NCI-H1436 (cell line): ENCODE results near the gene ZBTB7C.

Source experiments
- DNase-seq: peaks from one replicate; lab custom pipeline; 2025; lab: John Stamatoyannopoulos, UW

ZBTB7C gene

DNA sequence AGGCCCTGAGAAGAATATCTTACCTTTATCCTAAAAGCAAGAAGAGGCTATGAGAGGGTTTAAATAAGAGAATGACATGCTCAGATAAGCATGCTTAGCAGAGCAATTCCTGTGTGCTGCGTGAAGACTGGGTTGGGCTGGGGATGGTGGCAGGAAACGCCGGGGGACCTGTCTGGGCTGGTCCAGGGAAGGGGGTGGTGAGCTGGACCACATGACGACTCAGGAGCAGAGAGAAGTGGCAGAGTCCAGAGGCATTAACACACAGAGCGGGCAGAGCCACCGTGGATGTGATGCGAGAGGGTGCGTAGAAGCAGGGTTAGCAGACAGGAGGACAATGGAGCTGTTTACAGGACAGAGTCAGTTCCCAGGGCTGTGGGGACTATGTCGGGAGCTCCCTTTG, 84.5 kb downstream of the ZBTB7C start:
- DNase-seq, result no peak

DNA sequence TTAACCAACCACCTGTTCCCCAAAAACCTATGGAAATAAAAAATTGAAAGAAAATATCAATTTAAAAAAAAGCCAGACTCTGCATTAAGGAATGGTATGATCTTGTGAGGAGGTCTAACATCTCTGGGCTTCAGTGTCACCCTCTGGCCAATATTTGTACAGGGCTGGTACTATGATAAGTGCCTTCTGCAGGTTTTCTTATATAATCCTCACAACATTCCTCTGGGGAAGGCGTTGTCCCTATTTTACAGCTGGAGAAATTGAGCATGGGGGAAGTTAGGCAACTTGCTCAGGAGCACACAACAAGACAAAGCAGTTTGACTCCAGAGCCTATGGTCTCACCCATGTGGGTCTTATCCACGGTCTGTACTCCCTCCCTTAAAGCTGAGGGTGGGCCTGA, 86.0 kb downstream of the ZBTB7C start:
- DNase-seq, result no peak

DNA sequence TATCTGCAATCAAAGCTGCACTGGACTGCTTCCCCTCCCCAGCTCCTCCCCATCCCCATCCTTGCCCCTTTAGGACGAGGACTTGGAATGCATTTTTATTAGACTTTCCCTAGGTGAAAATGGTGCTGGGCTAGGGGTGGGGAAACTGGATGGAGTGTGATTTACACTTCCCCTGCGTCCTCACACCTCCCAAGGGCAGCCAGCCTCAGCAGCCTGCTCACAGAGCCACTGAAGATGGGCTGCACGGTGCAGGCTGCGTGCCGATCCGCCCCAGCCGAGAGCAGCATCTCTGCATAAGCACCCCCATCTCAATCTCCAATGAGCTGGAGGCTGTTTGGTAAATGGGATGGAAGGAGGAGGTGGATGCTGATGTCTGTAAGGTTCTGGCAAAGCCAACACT, 87.6 kb downstream of the ZBTB7C start:
- DNase-seq, result no peak

DNA sequence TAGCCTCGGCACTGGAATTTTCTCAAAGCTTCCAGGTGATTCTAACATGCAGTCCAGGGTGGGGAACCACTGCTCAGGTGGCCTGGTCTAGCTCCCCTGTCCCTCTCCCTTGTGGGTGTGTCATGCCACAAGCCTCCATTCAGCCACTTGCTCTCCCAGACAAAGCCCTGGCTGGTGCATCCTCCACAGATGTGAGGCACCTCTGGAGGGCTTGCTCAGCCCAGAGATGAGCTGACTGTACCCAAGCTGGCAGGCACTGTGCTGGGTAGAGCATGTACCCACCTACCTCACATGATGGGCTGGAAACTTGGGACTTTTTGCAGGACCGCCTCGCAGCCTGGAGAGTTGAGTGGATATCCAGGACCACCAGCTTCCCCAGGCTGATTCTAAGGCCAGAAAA, 88.1 kb downstream of the ZBTB7C start:
- DNase-seq, result no peak

DNA sequence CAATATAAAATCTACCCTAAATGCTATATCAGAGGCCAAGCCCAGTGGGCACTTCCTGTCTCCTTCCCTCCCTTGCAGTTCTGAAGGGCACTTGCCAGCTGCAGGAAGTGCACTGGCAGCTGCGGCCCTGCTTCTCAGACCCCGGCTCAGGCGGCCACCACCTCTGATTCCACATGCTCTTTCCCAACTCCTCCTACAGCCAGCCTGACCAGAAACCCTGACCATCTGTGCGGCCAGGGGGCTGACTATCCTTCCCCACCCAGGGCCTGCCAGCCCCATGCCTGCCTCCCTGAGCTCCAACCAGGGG, 88.6 kb downstream of the ZBTB7C start:
- DNase-seq, result no peak

DNA sequence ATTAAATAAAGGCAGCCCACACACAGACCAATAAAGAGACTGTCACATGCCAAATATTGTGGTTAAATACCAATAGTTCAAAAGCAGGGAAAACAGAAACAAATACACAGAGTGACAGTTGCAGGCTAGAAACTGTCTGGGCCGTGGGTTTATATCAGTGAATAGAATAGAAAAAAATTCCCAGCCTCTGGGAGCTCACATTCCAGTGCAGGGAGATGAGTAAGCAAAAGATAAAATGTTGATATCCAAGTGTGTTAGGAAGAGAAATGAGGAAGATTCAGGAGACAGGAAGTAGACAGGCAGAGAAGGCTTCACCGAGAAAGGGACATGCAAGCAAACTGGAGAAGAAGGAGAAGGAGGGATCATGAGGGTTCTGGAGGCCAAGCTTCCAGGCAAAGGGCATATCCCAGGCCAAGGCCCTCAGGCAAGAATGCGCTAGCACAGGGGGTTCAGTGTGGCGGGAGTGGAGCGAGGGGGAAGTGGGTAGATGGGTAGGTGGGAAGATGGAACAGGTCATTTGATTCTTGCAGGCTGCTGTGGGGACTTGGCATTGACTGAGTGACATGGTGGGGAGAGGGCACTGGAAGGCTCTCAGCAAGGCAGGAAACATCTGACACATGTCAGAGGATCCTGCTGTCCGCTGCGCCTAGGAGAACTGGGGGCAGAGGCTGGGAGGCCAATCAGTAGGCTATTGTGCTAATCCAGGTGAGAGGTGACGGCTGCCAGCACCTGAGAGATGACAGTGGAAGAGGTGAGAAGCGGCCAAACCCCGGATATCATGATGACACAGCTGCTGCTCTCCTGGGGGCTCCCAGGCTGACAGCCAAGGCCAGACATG, 89.2 kb downstream of the ZBTB7C start:
- no peak for DNase-seq

DNA sequence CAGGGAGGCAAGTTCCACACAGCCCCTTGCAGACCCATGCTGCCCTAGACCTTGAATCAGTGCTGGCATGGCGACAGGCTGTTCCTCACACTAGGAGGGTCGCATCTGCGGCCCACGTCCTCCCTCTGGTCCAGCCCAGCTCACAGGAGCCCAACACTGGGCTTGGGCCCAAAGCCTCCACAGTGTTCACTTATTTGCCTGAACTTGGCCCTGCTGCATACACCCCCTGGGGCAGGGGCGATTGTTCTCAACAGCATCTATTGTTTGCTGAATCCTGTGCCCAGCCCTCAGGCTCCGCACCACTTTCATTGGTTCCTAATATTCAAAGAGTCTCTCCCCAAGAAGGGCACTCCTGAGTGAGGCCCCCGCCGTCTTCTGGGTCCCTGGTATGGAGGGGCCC, 90.7 kb downstream of the ZBTB7C start:
- no peak for DNase-seq

DNA sequence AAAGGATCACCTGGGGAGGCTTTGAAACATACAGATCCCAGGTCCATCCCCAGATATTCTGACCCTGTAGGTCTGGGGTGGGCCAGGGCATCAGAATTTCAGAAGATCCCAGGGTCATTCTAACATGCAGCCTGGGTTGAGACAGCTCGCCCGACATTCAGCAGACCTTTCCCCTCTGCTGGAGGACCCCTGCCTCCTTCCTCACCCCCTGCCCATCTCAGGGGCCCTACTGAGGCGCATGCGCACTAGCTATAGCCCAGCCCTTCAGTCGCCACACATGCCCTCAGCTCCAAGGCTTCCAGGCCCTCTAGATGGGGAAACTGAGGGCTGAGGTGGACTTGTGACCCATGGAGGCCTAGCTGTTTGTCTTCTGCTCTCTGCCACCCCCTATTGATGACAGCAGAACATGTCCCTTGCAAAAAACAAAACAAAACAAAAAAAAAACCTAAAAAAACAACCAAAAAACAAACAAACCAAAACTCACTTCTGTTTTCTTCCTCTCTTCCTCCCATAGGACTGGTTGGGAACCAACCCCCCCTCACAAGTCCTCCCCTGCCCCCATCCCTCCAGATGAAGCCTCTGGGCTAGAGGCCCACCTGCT, 91.3 kb downstream of the ZBTB7C start:
- DNase-seq, result no peak

DNA sequence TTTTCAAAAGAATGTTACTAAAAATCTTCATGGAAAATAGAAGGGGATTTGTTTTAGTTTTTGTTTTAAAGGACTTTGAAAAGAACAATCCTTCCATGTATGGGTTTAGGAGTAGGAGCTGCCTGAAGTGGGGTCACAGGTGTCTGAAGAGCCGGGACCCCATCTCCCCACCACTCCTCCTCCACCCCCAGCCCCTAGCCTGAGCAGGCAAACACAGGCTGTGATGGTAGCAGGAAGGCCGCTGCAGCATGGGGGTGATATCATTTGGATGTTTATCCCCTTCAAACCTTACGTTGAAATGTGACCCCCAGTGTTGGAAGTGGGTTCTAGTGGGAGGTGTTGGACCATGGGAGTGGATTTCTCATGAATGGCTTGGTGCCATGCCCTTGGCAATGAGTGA, 93.0 kb downstream of the ZBTB7C start:
- DNase-seq, result no peak

DNA sequence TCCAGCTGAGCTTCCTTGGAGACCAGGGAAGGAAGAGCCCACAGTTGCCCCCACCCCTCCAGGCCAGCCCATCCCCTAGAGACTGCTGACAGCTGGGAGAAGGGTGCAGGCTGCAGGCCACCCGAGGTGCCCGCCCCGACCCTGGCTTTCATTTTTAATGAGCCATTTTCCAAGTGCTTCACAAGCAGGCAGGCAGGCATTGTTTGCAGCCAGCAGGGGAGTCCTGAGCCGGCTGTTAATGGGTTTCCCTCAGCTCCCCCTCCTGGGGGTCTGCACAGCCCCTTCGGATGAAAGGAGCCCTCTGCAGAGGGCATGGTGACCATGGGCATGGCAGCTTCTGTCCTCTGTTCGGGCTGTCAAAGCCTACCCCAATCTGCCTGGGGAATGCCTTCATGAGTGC, 94.5 kb downstream of the ZBTB7C start:
- DNase-seq, result peak; percentile 36

DNA sequence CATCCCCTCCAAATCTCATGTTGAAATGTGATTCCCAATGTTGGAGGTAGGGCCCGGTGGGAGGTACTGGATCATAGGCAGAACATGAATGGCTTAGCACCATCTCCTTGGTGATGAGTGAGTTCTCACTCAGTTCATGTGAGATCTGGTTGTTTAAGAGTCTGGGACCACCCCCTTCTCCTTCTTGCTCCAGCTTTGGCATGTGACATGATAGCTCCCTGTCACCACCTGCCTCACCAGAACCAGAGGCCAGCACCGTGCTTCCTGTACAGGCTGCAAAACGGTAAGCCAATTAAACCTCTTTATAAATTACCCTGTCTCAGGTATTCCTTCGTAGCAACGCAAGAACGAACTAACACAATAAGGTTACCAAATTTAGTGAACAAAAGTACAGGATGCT, 95.4 kb downstream of the ZBTB7C start:
- no peak for DNase-seq

DNA sequence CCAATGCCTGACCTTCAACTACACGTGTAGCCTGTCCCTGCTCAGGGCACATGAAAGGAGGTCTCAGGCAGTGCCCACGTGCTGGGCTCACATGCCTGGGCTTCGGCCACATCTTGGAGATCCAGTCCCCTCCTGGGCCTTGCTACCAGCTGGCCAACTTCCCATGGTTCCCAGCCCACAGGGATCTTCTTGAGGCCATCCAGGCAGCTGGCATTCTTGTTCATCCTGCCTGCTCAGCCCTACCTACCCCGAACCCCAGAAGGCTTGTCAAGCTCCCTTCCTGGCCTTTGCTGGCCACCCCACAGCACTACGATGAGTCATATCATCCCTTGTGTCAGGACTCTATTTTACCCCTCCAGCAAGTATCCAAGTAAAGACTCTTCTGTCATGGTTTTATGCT, 97.1 kb downstream of the ZBTB7C start:
- DNase-seq, result no peak

DNA sequence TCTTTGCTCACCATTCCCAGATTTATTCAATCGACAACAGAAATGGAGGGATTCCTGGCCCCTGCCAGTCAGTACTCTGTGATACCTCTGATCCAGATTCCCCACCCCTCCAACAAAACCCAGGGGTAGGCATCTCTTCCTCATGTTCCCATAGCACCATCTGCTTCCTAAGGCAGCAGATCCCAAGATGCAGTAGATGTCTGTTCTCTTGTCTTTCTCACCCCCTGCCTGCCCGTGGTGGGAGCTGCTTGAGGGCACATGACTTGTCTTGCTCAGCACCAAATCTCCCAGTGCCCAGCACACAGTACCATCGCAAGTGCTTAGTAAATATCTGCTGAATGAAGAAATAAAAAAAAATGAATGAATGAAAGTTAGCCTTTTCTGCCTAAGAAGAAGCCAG, 98.2 kb downstream of the ZBTB7C start:
- no peak for DNase-seq

DNA sequence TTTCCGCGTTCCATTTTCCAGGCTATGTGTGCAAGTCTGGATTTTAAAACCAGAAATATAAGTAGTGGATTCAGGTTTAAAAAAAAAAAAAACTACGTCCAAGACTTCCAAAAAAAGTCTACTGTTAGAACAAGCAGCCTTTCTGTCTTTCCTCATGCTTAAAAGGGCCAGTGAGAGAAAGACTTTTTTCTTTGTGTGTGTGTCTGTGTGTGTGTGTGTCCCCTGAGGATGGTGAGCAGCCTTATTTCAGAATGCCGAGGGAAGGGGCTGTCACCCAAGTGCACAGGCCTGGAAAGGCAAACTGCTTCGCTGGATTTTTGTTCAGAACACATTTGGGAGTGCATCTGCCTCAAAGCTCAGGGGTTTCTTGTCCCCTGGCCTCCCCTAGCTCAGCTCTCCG, 98.8 kb downstream of the ZBTB7C start:
- DNase-seq, result no peak

DNA sequence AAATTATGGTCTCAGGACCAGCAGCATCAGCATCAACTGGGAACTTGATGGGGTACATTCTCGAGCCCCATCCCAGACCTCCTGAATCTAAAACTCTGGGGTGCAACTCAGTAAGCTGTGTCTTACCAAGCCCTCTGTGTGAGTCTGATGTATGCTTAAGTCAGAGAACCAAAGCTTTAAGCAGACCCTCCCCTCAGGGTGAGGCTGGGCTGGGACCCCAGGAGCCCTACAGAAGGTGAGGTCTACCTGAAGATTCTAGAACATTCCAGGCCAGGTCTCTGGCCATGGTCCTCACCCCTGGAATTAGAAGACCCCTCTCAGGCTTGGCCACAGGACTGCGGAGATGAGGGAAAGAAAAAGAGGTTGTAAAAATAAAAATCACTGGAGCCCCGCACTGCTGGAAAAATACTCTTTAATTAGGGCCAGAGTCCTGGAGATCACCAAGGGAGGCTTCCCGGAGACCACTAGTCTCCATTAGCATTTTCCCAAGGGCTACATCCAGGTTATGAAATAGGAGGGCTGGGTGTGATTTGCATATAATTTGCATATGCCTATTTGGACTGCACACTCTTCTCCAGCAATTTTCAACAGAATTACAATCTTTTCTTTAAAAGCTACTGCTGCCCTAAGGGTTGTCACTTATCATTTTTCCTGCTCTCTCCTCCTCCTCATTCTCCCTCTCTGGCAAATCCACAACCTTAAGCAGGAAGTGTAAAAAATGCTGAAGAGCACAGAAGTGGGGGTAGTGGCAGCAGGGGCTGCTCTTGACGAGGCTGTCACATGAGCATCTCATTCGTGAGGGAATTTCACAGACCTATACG, 100.2 kb downstream of the ZBTB7C start:
- DNase-seq, result no peak

DNA sequence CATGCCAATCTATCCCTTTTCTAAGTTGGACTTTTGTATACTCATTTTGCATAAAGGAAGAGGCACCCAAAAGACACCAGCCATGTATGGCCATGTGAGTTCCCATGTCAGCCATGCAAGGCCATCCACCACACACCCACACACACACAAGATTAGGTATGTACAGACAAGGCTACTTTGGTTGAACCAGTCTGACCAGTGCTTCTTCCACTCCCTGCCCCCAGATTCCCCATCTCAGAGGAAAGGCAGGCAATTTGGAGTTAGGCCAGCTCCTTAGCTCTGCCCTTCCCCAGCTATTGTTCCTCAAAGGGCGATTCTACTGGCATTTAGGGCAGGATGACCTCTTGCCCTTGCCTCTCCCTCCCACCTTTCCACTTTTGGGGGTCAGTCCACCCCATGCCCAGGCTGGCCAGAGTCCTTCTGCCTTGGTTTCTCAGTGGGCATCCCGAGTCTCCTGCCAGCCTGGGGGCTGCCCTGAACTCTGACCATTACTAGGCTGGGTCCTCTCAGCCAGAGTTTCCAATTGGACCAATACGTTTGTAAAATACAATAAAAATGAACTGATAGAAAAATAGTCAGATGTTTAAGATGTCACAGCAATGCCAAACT, 101.1 kb downstream of the ZBTB7C start:
- DNase-seq, result no peak

DNA sequence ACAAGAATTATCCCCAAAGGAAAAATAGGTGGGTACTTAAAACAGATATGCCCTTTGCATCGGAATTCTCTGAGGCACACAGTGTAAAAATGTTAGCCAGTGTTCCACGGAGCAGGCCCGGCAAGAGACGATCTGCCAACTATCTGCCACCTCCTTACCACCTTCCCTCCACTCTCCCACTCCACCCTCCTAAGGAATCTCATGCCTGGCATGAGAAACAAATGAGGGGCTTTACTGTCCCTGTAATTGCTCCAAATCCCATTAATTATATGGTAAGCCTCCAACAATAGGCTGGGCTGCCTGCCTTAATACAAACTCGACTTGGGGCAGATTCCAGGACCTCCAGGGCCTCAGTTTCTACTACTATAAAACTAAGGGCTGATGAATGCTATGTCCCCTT, 102.3 kb downstream of the ZBTB7C start:
- no peak for DNase-seq

DNA sequence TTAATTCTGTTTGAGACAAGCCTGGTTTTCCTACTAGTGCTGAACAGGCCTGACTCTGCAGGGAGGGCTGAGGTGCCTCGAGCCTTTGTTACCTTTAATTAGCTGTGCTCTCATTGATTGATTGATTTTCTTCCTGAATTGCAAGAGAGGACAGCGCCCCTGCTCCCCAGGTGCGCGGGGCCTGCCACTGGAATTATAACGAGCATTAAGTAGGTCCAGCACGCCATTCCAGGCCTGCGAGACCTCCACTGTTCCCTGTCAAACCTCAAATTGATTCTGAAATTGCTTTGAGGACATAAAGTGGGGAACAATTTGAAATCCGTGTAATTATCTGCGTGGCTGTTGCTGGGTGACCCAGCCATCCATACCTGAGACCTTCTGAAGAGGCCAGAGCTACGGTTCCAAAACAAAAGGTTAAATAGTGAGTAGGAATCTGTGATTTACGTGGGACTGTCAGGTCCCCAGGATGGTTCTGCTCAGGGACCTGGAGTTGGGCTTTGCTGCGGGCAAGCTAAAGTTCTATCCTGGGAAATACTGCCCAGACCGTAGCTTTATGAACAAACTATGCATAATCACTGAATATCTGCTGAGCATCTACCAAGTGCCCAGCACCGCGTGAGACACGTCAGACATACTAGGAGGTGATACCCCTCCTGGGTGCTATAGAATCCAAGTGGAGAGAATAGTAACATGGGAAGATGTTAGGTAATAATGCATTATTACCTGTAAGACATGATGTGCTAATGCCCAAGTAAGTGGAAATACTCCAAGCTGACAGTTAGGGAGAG, 104.1 kb downstream of the ZBTB7C start:
- no peak for DNase-seq

DNA sequence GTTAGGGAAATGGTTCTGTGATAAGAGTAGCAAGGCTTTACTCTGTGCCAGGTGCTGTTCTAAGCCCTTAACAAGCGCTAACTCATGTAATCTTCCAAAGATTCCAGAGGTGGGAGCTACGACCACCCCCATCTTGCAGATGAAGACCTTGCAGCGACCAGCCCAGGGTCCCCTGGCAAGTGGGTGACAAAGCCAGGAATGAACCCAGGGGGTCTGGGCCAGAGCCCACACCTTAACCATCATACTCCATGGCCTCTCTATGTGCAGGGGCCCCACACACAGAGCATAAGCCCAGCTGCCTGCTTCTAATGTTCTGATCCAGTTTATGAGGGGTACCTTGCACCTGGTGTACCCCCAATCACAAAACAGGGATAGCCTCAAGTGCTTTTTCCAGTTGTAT, 105.3 kb downstream of the ZBTB7C start:
- no peak for DNase-seq

DNA sequence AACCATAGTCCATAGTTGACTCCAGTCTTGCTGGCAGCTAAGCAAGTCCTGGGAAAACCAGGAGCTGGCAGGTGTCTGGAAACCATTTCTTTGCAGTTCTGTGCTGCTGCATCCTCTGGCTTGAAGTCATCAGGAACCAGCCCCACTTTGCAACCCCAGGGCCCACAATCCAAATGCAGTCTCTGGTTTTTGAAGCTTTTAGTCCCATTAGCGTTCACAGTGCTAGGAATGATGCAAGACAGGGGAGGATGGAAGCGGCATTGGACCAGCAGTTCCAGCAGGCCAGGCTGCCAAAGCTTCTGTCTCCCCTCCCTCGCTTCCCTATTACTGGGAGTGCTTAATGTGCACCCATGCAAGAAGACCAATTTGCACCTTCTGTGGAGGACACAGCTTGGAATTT, 106.4 kb downstream of the ZBTB7C start:
- DNase-seq, result no peak

DNA sequence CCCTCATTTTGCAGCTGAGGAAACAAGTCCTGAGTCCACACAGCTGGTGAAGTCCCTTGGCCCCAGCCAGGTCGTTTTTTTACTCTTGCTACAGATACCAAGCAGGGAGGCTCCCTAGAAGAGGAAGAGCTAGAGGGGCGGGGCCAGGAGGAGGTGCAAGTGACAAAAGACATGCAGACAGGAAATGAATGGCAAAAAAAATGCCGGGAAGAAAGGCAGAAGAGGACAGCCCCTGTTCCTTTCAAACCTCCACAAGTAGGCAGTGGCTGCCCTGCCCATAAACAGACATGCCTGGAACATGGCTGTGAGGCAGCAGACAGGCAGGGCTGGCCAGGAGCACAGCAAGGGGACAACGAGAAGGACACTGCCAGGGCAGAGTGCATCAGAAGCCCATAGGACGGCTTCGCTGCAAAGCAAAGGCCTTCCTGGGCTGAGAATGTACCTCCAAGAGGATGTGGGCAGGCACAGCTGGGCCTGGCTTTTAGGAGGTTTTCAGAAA, 108.7 kb downstream of the ZBTB7C start:
- peak; percentile 34 for DNase-seq

DNA sequence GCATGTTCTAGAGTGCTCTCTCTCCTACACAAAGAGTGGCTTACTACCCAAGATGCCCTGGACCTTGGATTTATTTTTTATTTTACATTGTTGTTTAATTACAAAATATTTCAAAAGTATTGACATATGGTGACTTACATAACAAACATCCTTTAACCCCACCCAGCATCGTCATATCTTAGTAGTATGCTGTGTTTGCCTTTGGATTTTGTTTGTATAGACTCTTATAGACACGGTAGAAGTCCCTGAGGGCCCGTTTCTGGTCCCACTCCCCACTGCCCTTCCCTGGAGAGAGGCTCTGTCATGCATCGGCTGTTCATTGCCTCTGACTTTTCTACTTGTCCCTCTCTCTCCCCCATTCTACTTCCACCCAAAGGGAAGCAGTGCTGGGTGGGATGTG, 112.0 kb downstream of the ZBTB7C start:
- DNase-seq, result no peak
